HG03280 (cell line): ENCODE measurements around the gene ROBO2.

Source experiments
- ATAC-seq: cut with Tn5 transposase; IDR thresholded peaks from one replicate; pipeline ENCODE4 v1.9.1; 2021; ENCODE audit warnings: mild to moderate bottlenecking, moderate library complexity; ENCODE audit not compliant: unreplicated experiment

ROBO2 gene

DNA sequence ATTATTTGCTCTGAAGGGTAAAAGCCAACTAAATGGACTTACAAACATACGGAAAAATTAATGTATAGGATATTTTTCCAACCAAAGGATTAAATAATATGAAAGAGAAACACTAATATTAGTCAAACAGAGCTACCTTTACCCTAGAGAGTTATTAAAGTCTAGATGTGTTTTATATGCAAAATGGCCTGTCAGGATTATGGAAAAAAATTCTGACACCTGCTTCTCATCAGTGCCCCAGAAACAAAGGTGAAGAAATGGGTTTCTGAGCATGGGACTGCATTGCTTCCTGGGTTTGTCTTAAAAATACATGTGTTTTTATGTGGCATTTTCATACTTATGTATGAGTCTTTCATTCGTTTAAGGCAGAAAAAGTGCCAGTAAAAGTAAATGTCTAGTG lies 148.3 kb downstream of the ROBO2 start:
- no peak for ATAC-seq

- ATAC-seq, result no peak
Measured at GRCh38 chr3:77189258-77189657, 149.4 kb downstream of the ROBO2 start.

DNA sequence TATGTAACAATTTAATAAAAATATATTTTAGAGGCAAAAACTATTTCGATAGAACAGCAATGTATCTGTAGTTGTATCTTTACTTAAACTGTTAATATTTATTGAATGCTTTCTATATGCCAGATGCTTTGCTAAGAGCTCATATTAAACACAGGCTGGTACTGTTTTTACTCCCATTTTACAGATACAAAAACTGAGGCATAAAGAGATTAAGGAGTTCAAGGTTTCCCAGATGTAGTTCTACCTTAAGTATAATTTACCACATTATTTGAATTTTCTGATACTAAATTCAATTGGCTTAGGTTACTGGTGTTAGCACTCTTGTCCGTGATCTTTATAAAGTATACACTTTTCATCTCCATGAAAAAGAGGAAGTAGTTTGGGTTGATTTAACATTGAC lies 149.8 kb downstream of the ROBO2 start:
- no peak for ATAC-seq

- ATAC-seq, result no peak
Measured at GRCh38 chr3:77190374-77190773, 150.5 kb downstream of the ROBO2 start.

DNA sequence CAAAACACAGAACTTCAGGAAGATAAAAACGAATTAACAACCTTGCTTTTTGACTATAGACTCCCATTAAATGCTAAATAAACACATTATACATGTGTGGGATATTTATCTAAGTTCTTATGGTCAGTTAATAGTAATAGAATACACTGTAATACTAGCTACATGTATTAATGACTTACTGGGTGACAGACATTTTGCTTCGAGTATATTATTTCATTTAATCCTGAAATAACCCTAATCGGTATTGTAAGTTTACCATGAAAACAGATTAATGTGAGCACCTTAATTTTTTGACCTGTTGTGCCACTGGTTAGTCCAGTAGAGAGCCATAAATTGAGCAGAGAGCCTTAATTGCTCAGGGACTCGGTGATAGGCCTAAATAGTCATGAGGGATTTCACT lies 151.1 kb downstream of the ROBO2 start:
- ATAC-seq, result no peak

- no peak for ATAC-seq
Measured at GRCh38 chr3:77191640-77192039, 151.7 kb downstream of the ROBO2 start.

DNA sequence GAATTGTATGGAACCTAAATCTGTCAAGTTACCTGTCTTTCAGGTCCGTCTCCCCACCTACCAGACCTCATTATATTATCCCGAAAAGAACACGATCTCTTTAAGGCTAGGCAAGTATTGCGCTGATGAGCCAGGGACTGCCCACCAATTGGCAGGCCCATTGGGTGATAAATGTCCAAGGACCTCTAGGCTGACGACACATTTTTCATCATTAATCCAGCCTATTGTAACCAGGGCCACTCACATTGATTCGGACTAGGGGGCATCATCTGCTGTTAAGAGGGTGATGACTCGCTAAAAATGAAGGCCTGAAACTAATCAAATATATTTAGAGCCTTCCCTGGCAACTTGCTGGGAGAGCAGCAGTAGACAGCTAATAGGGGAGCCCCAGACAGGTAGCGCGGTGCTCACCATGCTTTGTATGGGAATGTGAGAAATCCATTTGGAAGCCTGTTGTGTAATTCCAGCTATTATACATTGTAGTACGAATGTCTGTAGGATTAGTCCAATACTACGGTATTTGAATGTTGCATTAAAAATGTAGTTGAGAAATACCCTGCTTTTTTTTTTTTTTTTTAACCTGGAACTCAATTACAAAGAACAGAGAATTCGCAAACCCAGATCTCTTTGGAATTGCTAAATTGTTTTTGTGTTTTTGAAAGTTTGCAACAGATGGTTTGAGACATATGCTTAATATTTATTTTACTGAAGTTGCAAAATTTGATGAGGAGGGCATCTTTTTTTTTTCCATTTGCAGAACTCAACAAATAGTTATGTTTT lies 156.1 kb downstream of the ROBO2 start:
- no peak for ATAC-seq

- ATAC-seq, result no peak
Measured at GRCh38 chr3:77197408-77197807, 157.5 kb downstream of the ROBO2 start.

DNA sequence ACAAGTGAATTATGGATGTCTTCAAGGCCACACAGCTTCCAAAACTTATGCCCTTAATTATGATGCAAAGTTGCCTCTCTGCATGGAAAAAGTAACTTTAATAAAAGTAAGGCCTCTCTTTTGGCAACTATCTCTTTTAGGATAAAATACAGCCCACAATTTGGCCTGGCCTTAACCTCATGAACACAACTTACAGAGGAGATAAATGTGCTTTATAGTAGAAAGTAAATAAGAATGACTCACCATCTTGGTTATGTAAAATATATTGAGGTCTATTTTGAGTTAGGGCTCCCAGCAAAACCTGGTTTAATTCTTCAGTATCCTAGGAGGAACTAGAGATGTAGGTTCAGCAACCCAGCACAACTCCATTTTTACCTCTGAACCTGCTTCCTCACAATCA lies 164.0 kb downstream of the ROBO2 start:
- no peak for ATAC-seq

DNA sequence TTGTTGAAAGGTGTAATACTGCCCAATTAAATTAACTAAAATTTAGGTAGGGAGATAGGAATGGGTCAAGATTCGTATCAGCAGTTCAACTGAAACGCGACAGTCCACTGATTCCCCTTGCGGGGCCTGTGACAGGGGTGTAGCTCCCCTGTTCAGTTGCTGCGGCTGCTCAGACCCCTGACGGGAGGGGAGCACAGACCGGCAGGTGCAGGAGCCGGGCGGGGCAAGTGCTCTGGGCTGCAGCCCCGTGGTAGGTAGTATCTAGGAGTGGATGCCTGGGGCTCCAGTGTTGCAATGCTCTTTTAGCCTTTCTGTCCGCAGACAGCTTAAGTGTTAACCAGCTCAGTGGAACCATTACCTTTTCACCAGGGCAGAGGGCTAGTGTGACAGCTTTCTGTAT lies 164.9 kb downstream of the ROBO2 start:
- ATAC-seq, result no peak

GRCh38 chr3:77207753-77208152 lies 167.9 kb downstream of the ROBO2 start:
- ATAC-seq, result no peak

GRCh38 chr3:77222701-77223100 lies 182.8 kb downstream of the ROBO2 start:
- ATAC-seq, result no peak

DNA sequence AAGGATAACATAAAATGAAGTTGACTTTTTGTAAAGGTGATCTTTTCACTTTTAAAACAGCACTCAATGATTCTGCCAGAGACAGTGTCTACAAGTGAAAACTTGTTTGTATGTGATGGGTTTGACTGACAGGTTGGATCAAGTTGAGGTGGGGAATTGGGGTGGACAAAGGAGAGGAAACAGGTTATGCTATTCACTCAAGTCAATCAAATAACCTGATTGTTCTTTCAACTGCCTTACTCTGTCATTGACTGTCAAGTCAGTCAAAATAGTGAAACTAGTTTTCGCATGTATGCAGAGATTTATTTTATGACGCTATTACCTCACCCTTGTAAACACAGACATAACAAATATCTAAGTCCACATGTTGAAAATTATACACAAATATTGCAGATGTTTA lies 187.7 kb downstream of the ROBO2 start:
- ATAC-seq, result no peak

GRCh38 chr3:77232557-77232956 lies 192.7 kb downstream of the ROBO2 start:
- no peak for ATAC-seq

DNA sequence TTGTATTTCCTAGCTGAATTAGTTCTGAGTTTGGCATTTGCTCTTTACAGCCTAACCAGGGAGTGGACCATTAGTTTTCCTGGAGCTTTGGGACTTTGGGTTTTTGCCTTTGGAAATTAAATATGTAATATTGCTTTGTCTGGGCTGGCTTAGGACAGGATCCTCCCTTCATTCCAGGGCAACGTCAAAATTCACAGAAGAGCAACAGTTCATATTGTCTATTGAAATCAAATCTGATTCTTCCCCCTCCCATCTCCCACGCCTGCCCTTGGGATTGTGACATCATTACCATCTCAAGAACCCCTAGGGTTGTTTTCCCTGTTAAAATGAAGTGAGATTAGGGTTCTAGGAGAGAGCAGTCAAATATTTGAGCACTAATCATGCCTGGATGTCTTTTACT lies 194.1 kb downstream of the ROBO2 start:
- ATAC-seq, result no peak

DNA sequence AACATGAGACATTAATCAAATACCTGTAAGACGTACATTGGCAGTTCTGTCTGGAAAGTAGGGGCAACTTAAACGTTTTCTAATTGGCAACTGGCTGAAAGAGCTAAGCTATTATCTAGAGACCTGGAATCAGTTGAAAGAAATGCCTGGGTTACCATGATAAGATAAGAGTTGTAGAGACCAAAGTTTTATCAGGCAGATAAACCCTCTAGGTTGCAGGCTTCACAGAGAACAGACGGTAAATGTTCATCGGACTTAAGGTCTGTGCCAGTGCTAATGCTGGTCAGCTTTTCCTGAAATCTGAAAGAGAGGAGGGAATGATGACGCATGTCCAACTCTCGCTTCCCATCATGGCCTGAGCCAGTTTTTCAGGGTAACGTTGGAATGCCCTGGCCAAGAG lies 196.2 kb downstream of the ROBO2 start:
- ATAC-seq, result no peak

GRCh38 chr3:77240072-77240650 lies 200.3 kb downstream of the ROBO2 start:
- no peak for ATAC-seq

DNA sequence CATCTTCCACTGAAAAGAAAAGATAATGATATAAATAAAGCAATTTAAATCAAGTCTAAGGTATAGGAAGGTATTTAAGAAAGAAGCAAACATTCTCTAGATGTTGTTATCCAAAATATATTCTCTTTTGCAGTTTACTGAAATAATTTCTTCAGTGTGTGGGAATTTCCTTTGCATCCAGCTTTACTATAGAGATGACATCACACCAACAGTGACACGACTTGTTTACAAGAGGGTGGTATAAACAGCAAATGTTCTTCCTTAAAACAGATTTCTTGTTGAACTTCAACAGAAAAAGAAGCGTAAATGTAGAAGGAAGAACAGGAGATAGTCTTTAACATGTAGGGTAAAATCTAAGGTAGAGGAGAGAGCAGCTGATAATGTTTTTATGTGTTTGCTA lies 202.5 kb downstream of the ROBO2 start:
- no peak for ATAC-seq

DNA sequence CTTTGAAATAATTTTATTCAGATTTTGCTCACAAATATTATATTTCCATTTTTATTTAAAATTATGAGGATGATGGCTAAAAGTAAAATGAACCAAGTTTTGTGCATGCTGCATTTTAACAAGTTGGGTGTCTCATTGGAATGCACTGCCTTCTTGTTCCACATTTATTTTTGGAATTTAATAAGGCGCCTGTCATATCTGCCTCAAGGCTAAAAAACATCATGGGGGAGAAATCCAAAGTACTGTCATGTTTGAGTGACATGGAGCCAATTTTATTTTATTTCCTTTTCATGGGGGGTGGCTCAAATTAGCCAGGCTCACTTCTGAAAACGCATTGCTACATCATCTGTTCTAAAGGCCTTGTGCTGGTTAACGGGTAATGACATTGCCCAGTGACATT lies 205.1 kb downstream of the ROBO2 start:
- ATAC-seq, result no peak

GRCh38 chr3:77247061-77247460 lies 207.2 kb downstream of the ROBO2 start:
- ATAC-seq, result no peak

- ATAC-seq, result no peak
Measured at GRCh38 chr3:77247817-77248216, 207.9 kb downstream of the ROBO2 start.

DNA sequence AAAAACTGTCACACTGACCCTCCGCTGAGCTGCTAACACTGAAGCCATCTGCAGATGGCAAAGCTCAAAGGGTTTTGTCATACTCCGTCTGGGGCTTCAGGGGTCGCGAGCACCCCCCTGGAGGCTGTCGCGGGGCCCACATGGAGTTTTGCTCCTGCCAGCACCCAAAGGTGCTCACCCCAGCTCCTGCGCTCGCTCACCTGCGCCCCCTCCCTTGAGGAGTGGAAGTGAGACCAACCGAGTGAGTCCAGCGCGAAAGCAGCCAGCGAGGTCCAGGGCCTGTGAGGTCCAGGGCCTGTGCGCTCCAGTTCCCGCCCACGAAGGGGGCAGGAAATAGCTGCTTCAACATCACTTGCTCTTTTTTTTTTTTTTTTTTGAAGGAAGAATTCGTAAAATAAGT lies 208.5 kb downstream of the ROBO2 start:
- no peak for ATAC-seq

DNA sequence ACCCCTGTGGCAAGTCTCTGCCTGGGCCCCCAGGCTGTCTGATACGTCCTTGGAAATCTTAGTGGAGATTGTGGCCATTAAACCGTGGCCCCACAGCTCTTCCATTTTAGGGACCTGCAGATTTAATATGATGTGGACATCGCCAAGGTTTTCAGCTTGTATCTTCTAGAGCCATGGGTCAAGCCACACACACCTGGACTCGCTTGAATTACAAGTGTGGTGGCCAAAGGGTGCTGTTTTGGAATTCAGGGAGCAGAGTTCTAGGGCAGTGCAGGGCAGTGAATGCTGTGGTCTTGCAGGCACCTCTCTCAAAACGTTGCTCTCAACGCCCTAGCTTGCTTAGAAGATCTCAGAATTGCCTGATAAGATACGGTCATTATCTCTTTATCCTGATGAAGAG lies 211.2 kb downstream of the ROBO2 start:
- no peak for ATAC-seq
